Smooth muscle cell (in vitro differentiated cells): Measurements from ENCODE around the gene KIF18A. TPM values are rescaled to one million over a fixed set of nuclear protein-coding genes. Genes with fewer than 3 reads are reported as not detected.

Source experiments
- DNase-seq: peaks from one replicate; lab custom pipeline; 2025; ENCODE audit not compliant: unreplicated experiment; lab: John Stamatoyannopoulos, UW
- H2AFZ ChIP-seq: fragments of 200-600 bp; sonication (generic); 2 replicates; pipeline ENCODE4 v1.6.0; 2016; ENCODE audit warnings: antibody characterized with exemption, low read depth, mild to moderate bottlenecking
- H3F3A ChIP-seq: fragments of 200-600 bp; sonication (generic); 2 replicates; pipeline ENCODE4 v1.6.0; 2017; ENCODE audit warnings: antibody characterized with exemption, low read depth
- H3K27ac ChIP-seq: fragments of 200-600 bp; sonication (generic); 2 replicates; pipeline ENCODE4 v1.5.1; 2016; ENCODE audit warnings: low read depth, mild to moderate bottlenecking
- H3K27me3 ChIP-seq: fragments of 200-600 bp; sonication (generic); 2 replicates; pipeline ENCODE4 v1.6.1; 2016; ENCODE audit warnings: low read depth, mild to moderate bottlenecking
- H3K36me3 ChIP-seq: fragments of 200-600 bp; sonication (generic); 2 replicates; pipeline ENCODE4 v1.5.1; 2016; ENCODE audit warnings: low read depth
- H3K4me1 ChIP-seq: fragments of 200-600 bp; sonication (generic); 2 replicates; pipeline ENCODE4 v1.5.1; 2016; ENCODE audit warnings: low read depth
- H3K4me2 ChIP-seq: fragments of 200-600 bp; sonication (generic); 2 replicates; pipeline ENCODE4 v1.6.0; 2016; ENCODE audit warnings: mild to moderate bottlenecking
- H3K4me3 ChIP-seq: fragments of 200-600 bp; sonication (generic); 2 replicates; pipeline ENCODE4 v1.5.1; 2016; ENCODE audit warnings: mild to moderate bottlenecking
- H3K79me2 ChIP-seq: fragments of 200-600 bp; sonication (generic); 2 replicates; pipeline ENCODE4 v1.6.0; 2016; ENCODE audit warnings: low read depth, mild to moderate bottlenecking
- H3K9ac ChIP-seq: fragments of 200-600 bp; sonication (generic); 2 replicates; pipeline ENCODE4 v1.6.0; 2016; ENCODE audit warnings: low read depth
- H3K9me3 ChIP-seq: fragments of 200-600 bp; sonication (generic); replicated peaks from 2 replicates; pipeline ENCODE4 v1.5.1; 2016; ENCODE audit warnings: low read depth
- H4K20me1 ChIP-seq: fragments of 200-600 bp; sonication (generic); 2 replicates; pipeline ENCODE4 v1.6.0; 2016; ENCODE audit warnings: low read depth
- CTCF ChIP-seq: fragments of 200-600 bp; sonication (generic); IDR thresholded peaks from 2 replicates; pipeline ENCODE4 v1.5.1; 2017; ENCODE audit warnings: borderline replicate concordance, mild to moderate bottlenecking, antibody characterized with exemption; ENCODE audit not compliant: insufficient read depth, poor library complexity, severe bottlenecking
- WGBS: methylation state at CpG from one replicate; pipeline ENCODE4 v1.1.7; 2016; ENCODE audit warnings: low lambda C conversion rate; 5-methylcytosine and 5-hydroxymethylcytosine counted together
- polyA plus RNA-seq: library from polyadenylated mRNA; unstranded; fragments of >200 nt; fragmentation: Nextera tagmentation; extraction: Ambion mirVana; gene quantifications from 2 replicates; pipeline ENCODE4 v1.2.1, GENCODE V29; 2016
- total RNA-seq: library from RNA; depleted of rRNA; stranded (reverse); fragments of >200 nt; gene quantifications from 2 replicates; pipeline ENCODE4 v1.2.3, GENCODE V29; 2014

The KIF18A gene
- total and polyA plus RNA-seq, 2 experiments from 2014 or later: 2.2 to 6.7 TPM

DNA sequence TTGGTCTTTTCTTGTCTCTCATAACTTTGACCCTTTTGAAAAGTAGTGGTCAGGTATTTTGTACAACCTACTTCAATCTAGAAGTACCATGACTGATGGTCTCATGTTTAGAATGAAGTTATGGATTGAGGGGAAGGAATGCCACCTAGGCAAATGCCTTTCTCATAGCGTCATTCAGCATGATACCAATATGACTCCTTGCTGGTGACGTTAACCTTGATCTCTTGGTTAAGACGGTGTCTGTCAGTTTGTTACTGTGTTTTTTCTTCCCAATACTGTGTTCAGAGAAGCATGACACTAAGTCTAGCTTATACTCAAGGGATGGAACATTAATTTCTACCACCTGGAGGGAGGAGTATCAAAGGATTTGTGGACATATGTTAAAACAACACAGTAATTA is 130.9 kb downstream of the KIF18A start:
- TF ChIP-seq CTCF: no peak
- Histone ChIP-seq H3K27me3 (no peaks in the 10 kb centered on the region), H3K9ac (no peak overlapping the region), H3K4me3 (no peak overlapping the region), H2AFZ (no peak overlapping the region), H4K20me1 (no peaks in the 10 kb centered on the region), H3K4me1 (peaks cover 4% of the 10 kb centered on the region), H3K9me3 (no peaks in the 10 kb centered on the region), H3K4me2 (no peak overlapping the region), H3K36me3 (no peaks in the 10 kb centered on the region), H3F3A (no peaks in the 10 kb centered on the region), H3K79me2 (no peaks in the 10 kb centered on the region), H3K27ac (no peak overlapping the region)
- WGBS: 86% methylated on average over 3 of the region's 3 CpGs
- DNase-seq: no peak

- peaks cover 4% of the 10 kb centered on the region for H3K4me1 ChIP-seq
- H3K36me3 ChIP-seq: no peaks in the 10 kb centered on the region
- H2AFZ ChIP-seq: no peak overlapping the region
- WGBS: 75% methylated on average over 4 of the region's 4 CpGs
- no peak overlapping the region for H3K4me2 ChIP-seq
- H4K20me1 ChIP-seq: no peaks in the 10 kb centered on the region
- no peak for DNase-seq
- H3K27ac ChIP-seq: no peak overlapping the region
- H3K4me3 ChIP-seq: no peak overlapping the region
- H3K9ac ChIP-seq: no peak overlapping the region
- TF ChIP-seq CTCF: no peak
- H3F3A ChIP-seq: no peaks in the 10 kb centered on the region
- H3K9me3 ChIP-seq: no peaks in the 10 kb centered on the region
- no peaks in the 10 kb centered on the region for H3K27me3 ChIP-seq
- H3K79me2 ChIP-seq: no peaks in the 10 kb centered on the region
These were observed 131.7 kb downstream of the KIF18A start for GRCh38 chr11:27976262-27976661.

GRCh38 chr11:27973851-27974536 is 134.0 kb downstream of the KIF18A start:
- WGBS: 92% methylated on average over 4 of the region's 4 CpGs
- Histone ChIP-seq H3K4me2 (no peak overlapping the region), H3K79me2 (no peaks in the 10 kb centered on the region), H3K27ac (no peak overlapping the region), H3K4me1 (peaks cover 4% of the 10 kb centered on the region), H4K20me1 (no peaks in the 10 kb centered on the region), H3K9ac (no peak overlapping the region), H3K4me3 (no peak overlapping the region), H2AFZ (no peak overlapping the region), H3K27me3 (no peaks in the 10 kb centered on the region), H3K9me3 (no peaks in the 10 kb centered on the region), H3K36me3 (no peaks in the 10 kb centered on the region), H3F3A (no peaks in the 10 kb centered on the region)
- no peak for DNase-seq
- TF ChIP-seq CTCF: no peak
